HG03571 (cell line): ENCODE measurements around the gene RILPL1.
"Not testable (repeated sequence)": the region's sequence is repeated elsewhere in the genome, so short reads cannot be mapped to it uniquely, and the experiment has no call there.

Source experiments
- ATAC-seq: cut with Tn5 transposase; IDR thresholded peaks from one replicate; pipeline ENCODE4 v1.9.1; 2021; ENCODE audit not compliant: unreplicated experiment

RILPL1 gene

GRCh38 chr12:123431951-123432817 lies 101.3 kb downstream of the RILPL1 start:
- not testable (repeated sequence) for ATAC-seq

GRCh38 chr12:123429101-123429500 lies 104.4 kb downstream of the RILPL1 start:
- ATAC-seq: not testable (repeated sequence)

GRCh38 chr12:123428591-123428990 lies 104.9 kb downstream of the RILPL1 start:
- no peak for ATAC-seq

GRCh38 chr12:123427036-123427769 lies 106.3 kb downstream of the RILPL1 start:
- ATAC-seq: peak; percentile 92

- ATAC-seq: no peak
Measured at GRCh38 chr12:123421314-123421713, 112.2 kb downstream of the RILPL1 start.
